ENCODE data around the gene TMUB1. TPM values are rescaled to one million over a fixed set of nuclear protein-coding genes. Genes with fewer than 3 reads are reported as not detected.
A peak's percentile ranks its signal among the peaks of the same experiment; 100 is the strongest.

TMUB1 gene
- total and polyA plus RNA-seq, 4 donors, result 32.8 to 104 (median 46.6) TPM

GRCh38 chr7:151082141-151083070 lies 887 bp downstream of the TMUB1 start:
- H3K9ac ChIP-seq (ENCODE audit: insufficient read depth in 1 of 2, low read length in 2 of 2), result peak overlapping the region in 1 of 2 donors; percentile 36
- H3K27me3 ChIP-seq (ENCODE audit: control insufficient read depth in 3 of 3, insufficient read depth in 3 of 3, low read length in 2 of 3), result no peaks in the 10 kb centered on the region
- H3K4me1 ChIP-seq (ENCODE audit: control insufficient read depth in 5 of 5, insufficient read depth in 5 of 5, low read length in 5 of 5), result peaks cover 13 to 54% (median 33%) of the 10 kb centered on the region in 5 donors
- TF ChIP-seq CTCF (IDR thresholded peaks at IDR 0.05; ENCODE audit: control extremely low read depth, extremely low read depth), result no peak
- H3K9me3 ChIP-seq (ENCODE audit: control insufficient read depth in 4 of 4, insufficient read depth in 3 of 4, low read length in 3 of 4), result no peaks in the 10 kb centered on the region
- no peak for DNase-seq
- 56 to 64% methylated on average over 42 of the region's 42 CpGs for WGBS, 2 donors
- H3K27ac ChIP-seq (ENCODE audit: low read depth in 1 of 2, low read length in 1 of 2), result peak overlapping the region; percentile 58 to 86
- peaks cover 0 to 5% (median 1%) of the 10 kb centered on the region in 4 donors for H3K36me3 ChIP-seq (ENCODE audit: control insufficient read depth in 4 of 4, insufficient read depth in 4 of 4, low read length in 4 of 4)
- peak overlapping the region; percentile 70 for H3K4me3 ChIP-seq
- ATAC-seq (ENCODE audit: insufficient read depth, low FRiP score), result no peak

GRCh38 chr7:151081170-151082101 lies 1.9 kb downstream of the TMUB1 start:
- Histone ChIP-seq H3K4me3 (peak overlapping the region; percentile 27), H3K36me3 (ENCODE audit: control insufficient read depth in 4 of 4, insufficient read depth in 4 of 4, low read length in 4 of 4) (peaks cover 0 to 9% (median 4%) of the 10 kb centered on the region in 4 donors), H3K27ac (ENCODE audit: low read depth in 1 of 2, low read length in 1 of 2) (peak overlapping the region; percentile 86), H3K9me3 (ENCODE audit: control insufficient read depth in 4 of 4, insufficient read depth in 3 of 4, low read length in 3 of 4) (no peaks in the 10 kb centered on the region), H3K4me1 (ENCODE audit: control insufficient read depth in 5 of 5, insufficient read depth in 5 of 5, low read length in 5 of 5) (peaks cover 13 to 54% (median 33%) of the 10 kb centered on the region in 5 donors), H3K9ac (ENCODE audit: insufficient read depth in 1 of 2, low read length in 2 of 2) (no peak overlapping the region), H3K27me3 (ENCODE audit: control insufficient read depth in 3 of 3, insufficient read depth in 3 of 3, low read length in 2 of 3) (no peaks in the 10 kb centered on the region)
- 41 to 59% methylated on average over 57 to 64 of the region's 64 CpGs for WGBS, 2 donors
- no peak for ATAC-seq (ENCODE audit: insufficient read depth, low FRiP score)
- DNase-seq, result peak in 1 of 3 donors; percentile 12
- TF ChIP-seq CTCF (IDR thresholded peaks at IDR 0.05; ENCODE audit: control extremely low read depth, extremely low read depth), result no peak

GRCh38 chr7:151080522-151081169 lies 2.6 kb downstream of the TMUB1 start, which contains the start of gene FASTK:
Gene FASTK (minus strand): TSS chr7:151080809. CDS start chr7:151080766, 43 bp downstream.
- DNase-seq (peak; percentile 92 to 95 (median 94)), ATAC-seq (ENCODE audit: insufficient read depth, low FRiP score) (peak; percentile 90)
- peak within 1 kb of the TSS in 1 of 2 donors; percentile 7 for H3K9ac ChIP-seq (ENCODE audit: insufficient read depth in 1 of 2, low read length in 2 of 2)
- WGBS, 2 donors, result 2% methylated on average over 61 to 66 of the region's 66 CpGs
- no peak for TF ChIP-seq CTCF (IDR thresholded peaks at IDR 0.05; ENCODE audit: control extremely low read depth, extremely low read depth)
- H3K4me1 ChIP-seq (ENCODE audit: control insufficient read depth in 5 of 5, insufficient read depth in 5 of 5, low read length in 5 of 5), result peaks cover 13 to 52% (median 33%) of the 10 kb centered on the region in 5 donors
- peak within 1 kb of the TSS; percentile 94 for H3K27ac ChIP-seq (ENCODE audit: low read depth in 1 of 2, low read length in 1 of 2)
- H3K9me3 ChIP-seq (ENCODE audit: control insufficient read depth in 4 of 4, insufficient read depth in 3 of 4, low read length in 3 of 4), result no peaks in the 10 kb centered on the region
- H3K4me3 ChIP-seq, result peak within 1 kb of the TSS; percentile 88
- peaks cover 0 to 14% (median 10%) of the 10 kb centered on the region in 4 donors for H3K36me3 ChIP-seq (ENCODE audit: control insufficient read depth in 4 of 4, insufficient read depth in 4 of 4, low read length in 4 of 4)
- no peaks in the 10 kb centered on the region for H3K27me3 ChIP-seq (ENCODE audit: control insufficient read depth in 3 of 3, insufficient read depth in 3 of 3, low read length in 2 of 3)

All from lung (tissue), 12 donors.